ENCODE data around the gene TTC33.
A peak's percentile ranks its signal among the peaks of the same experiment; 100 is the strongest.

The TTC33 gene

DNA sequence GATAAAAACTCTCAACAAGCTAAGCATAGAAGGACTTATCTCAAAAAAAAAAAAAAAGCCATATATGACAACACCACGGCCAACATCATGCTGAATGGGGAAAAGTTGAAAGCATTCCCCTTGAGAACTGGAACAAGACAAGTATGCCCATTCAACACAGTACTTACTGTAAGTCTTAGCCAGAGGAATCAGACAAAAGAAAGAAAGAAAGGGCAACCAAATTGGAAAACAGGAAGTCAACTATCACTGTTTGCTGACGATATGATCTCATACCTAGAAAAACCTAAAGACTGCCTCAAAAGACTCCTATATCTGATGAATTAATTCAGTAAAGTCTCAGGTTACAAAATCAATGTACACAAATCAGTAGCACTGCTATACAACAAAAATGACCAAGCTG, 100.6 kb downstream of the TTC33 start:
- TF ChIP-seq, protein P1, sequence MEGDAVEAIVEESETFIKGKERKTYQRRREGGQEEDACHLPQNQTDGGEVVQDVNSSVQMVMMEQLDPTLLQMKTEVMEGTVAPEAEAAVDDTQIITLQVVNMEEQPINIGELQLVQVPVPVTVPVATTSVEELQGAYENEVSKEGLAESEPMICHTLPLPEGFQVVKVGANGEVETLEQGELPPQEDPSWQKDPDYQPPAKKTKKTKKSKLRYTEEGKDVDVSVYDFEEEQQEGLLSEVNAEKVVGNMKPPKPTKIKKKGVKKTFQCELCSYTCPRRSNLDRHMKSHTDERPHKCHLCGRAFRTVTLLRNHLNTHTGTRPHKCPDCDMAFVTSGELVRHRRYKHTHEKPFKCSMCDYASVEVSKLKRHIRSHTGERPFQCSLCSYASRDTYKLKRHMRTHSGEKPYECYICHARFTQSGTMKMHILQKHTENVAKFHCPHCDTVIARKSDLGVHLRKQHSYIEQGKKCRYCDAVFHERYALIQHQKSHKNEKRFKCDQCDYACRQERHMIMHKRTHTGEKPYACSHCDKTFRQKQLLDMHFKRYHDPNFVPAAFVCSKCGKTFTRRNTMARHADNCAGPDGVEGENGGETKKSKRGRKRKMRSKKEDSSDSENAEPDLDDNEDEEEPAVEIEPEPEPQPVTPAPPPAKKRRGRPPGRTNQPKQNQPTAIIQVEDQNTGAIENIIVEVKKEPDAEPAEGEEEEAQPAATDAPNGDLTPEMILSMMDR (IDR thresholded peaks at IDR 0.05; ENCODE audit: low read depth, low read length, missing control alignments) = no peak
- no peak overlapping the region for H3K4me3 ChIP-seq (ENCODE audit: low read depth, low read length)
- DNase-seq (ENCODE audit: low read depth) = no peak
- in situ Hi-C loops (cut with HindIII; ENCODE audit: low sequenced_read_pairs) = no loop called here

DNA sequence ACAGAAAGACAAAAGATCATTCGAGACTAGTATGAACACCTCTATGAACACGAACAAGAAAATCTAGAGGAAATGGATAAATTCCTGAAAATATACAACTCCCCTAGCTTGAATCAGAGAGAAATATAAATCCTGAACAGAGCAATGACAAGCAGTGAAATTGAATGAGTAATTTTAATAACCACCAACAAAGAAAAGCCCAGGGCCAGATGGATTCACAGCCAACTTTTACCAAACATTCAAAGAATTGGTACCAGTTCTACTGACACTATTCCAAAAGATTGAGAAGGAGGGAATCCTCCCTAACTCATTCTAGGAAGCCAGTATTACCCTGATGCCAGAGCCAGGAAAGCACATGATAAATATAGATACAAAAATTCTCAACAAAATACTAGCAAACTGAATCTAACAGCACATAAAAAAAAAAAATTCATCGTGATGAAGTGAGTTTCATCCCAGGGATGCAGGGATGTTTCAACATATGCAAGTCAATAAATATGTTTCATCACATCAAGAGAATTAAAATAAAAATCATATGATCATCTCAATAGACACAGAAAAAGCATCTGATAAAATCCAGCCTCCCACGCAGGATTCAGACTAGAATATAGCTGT, 101.3 kb downstream of the TTC33 start:
- H3K4me3 ChIP-seq (ENCODE audit: low read depth, low read length) = no peak overlapping the region
- TF ChIP-seq, protein P1 (IDR thresholded peaks at IDR 0.05; ENCODE audit: low read depth, low read length, missing control alignments) = no peak
- DNase-seq (ENCODE audit: low read depth) = no peak
- in situ Hi-C loops (cut with HindIII; ENCODE audit: low sequenced_read_pairs) = no loop called here

DNA sequence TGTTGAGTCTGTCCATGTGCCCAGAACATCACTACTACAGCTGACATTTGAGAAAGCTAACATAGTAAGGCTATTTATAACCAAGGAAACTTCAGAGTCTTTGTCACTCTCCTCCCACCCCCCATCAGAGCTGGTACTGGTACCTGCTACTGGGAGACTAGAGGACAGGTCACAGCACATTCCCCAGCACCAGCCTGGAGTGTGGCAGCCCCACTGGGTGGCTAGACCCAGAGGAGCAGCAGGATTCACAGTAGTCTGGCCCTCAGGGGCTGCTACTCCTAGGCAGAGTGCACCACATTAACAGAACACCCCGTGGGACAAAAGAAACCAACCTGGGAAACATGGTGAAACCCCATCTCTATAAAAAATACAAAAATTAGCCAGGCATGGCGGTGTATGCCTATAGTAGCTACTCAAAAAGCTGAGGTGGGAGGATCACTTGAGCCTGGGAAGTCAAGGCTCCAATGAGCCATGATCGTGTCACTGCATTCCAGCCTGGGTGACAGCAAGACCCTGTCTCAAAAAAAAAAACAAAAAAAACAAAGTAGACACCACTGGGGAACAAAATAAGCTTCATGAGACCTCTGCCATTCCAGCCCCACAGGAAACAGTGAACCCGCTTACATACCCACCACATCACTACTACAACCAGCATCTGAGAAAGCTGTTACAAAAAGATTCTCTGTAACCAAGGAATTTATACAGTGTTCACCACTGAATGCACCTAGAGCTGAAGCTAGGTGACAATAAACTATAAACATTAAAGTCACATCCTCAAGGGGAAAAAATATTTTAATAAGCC, 102.3 kb downstream of the TTC33 start:
- TF ChIP-seq, protein P1 (IDR thresholded peaks at IDR 0.05; ENCODE audit: low read depth, low read length, missing control alignments) = no peak
- DNase-seq (ENCODE audit: low read depth) = no peak
- in situ Hi-C loops (cut with HindIII; ENCODE audit: low sequenced_read_pairs) = no loop called here
- H3K4me3 ChIP-seq (ENCODE audit: low read depth, low read length) = no peak overlapping the region

DNA sequence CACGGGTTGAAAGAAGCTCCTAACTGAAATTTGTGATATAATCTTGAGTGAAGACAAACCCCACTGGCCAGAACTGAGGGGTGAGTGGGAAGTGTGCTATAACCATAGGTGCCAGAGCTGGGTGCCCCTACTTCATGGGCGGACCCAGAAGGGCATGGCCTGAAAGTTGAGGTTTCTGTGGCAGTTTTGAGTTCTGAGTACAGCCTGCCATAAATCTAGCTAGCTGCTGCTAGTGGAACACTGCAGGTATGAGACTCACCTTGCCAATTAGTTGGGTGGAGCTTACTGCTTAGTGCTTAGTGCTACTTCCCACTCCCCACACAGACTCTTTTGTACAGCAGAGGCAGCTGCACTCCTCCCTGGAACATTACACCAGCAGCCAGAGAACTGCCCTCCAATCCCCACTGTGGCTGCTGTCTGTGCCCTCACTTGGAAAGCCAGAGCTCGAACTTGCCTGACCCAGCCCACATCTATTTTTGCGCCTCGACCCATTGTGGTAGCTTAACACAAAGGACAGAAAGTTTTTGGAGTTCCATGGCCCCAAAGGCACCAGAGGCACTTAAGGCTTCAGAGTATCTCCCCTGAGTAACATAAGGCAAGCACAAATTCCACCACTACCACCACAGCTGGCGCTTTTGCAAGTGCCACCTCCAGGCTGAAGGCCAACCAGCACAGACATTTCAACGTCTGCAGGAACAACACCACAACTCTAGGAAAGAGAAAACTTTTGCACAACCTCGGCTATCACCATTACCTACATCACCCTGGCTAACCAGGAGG, 103.1 kb downstream of the TTC33 start:
- in situ Hi-C loops (cut with HindIII; ENCODE audit: low sequenced_read_pairs) = no loop called here
- TF ChIP-seq, protein P1 (IDR thresholded peaks at IDR 0.05; ENCODE audit: low read depth, low read length, missing control alignments) = no peak
- H3K4me3 ChIP-seq (ENCODE audit: low read depth, low read length) = no peak overlapping the region
- DNase-seq (ENCODE audit: low read depth) = no peak

DNA sequence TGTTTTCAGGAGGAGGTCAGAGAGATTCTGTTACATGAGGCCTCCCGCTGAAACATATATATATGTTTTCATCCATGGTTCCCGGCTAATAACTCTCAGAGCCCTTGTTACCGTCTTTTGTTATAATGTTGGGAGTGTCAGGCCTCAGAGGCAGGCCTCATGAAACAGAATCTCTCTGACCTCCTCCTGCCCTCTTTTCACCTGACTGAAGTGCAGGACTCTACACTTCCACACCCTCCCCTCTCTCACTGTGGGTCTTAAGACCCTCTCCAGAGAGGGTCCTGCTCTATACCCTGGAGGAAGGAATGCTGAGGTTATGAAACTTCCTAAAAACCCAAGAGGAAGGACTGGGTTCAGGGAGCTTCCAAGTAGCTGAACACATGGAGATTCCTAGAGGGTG, 104.6 kb downstream of the TTC33 start:
- no peak for DNase-seq (ENCODE audit: low read depth)
- H3K4me3 ChIP-seq (ENCODE audit: low read depth, low read length) = no peak overlapping the region
- TF ChIP-seq, protein P1 (IDR thresholded peaks at IDR 0.05; ENCODE audit: low read depth, low read length, missing control alignments) = peak; percentile 3
- in situ Hi-C loops (cut with HindIII; ENCODE audit: low sequenced_read_pairs) = no loop called here

DNA sequence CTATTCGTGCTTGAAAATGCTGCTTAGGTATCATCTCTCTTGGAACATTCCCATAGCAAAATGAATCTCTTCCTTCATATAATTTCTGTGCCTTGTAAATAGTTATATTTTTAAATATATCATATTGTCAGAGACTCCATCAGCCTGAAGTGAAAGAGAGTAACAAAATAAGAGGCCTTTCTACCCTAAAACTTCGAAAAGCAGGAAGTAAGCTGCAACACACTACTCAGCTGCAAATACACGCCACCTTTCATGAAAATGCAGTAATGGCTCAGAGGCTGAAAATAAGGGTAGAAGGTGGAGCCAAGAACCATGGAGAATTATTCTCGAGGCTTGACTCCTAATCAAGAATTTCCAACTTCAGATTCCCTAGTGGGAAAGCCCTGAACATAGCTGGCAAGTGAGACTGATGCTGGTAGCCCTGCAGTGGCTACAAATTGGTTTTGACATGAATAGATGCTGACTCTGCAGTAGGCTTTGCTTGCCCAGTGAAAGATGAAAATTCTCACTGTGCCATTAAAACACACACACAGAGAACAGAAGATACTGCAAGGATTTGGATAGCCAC, 106.2 kb downstream of the TTC33 start:
- in situ Hi-C loops (cut with HindIII; ENCODE audit: low sequenced_read_pairs) = no loop called here

More for the DNA sequence above, 106.2 kb downstream of the TTC33 start:
- TF ChIP-seq, protein P1 (IDR thresholded peaks at IDR 0.05; ENCODE audit: low read depth, low read length, missing control alignments) = no peak
- DNase-seq (ENCODE audit: low read depth) = no peak
- no peak overlapping the region for H3K4me3 ChIP-seq (ENCODE audit: low read depth, low read length)
